Esophagus muscularis mucosa (tissue), 3 donors: Measurements from ENCODE around the gene TMEM135.
"Not testable (repeated sequence)": the region's sequence is repeated elsewhere in the genome, so short reads cannot be mapped to it uniquely, and the experiment has no call there.

Source experiments
- POLR2A ChIP-seq: fragments of 450-650 bp; IDR thresholded peaks from one replicate; pipeline ENCODE4 v1.6.1; 2017; ENCODE audit warnings: antibody characterized with exemption, moderate library complexity, mild to moderate bottlenecking, low read depth
- POLR2AphosphoS5 ChIP-seq, 2 donors: sonication (generic); formaldehyde crosslinking; IDR thresholded peaks; one replicate each; pipeline ENCODE4 v1.6.1; 2017; ENCODE audit warnings: antibody characterized with exemption in 2 of 2
- TF ChIP-seq, protein P1 (sequence below), 3 experiments: fragments of 200-600 bp in 2 of 3; fragments of 450-650 bp in 1 of 3; sonication (generic) in 2 of 3; IDR thresholded peaks; one replicate each; pipeline ENCODE4 v1.5.1; 2017 to 2019; ENCODE audit warnings: antibody characterized with exemption in 3 of 3, mild to moderate bottlenecking in 2 of 3, moderate library complexity in 1 of 3

DNA sequence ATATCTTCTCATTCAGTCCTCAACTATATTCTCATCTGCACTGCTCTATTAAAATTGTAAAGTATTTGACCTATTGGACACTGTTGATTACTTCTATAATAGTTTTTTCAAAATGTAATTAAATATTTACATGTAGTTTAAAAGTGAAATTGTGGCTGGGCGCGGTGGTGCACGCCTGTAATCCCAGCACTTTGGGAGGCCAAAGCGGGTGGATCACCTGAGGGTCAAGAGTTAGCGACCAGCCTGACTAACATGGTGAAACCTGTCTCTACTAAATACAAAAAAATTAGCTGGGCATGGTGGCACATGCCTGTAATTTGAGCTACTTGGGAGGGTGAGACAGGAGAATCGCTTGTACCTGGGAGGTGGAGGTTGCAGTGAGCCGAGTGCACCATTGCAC lies 112.0 kb downstream of the TMEM135 start:
- TF ChIP-seq POLR2AphosphoS5 (IDR thresholded peaks at IDR 0.05); POLR2A: not testable (repeated sequence)
- TF ChIP-seq, protein P1, sequence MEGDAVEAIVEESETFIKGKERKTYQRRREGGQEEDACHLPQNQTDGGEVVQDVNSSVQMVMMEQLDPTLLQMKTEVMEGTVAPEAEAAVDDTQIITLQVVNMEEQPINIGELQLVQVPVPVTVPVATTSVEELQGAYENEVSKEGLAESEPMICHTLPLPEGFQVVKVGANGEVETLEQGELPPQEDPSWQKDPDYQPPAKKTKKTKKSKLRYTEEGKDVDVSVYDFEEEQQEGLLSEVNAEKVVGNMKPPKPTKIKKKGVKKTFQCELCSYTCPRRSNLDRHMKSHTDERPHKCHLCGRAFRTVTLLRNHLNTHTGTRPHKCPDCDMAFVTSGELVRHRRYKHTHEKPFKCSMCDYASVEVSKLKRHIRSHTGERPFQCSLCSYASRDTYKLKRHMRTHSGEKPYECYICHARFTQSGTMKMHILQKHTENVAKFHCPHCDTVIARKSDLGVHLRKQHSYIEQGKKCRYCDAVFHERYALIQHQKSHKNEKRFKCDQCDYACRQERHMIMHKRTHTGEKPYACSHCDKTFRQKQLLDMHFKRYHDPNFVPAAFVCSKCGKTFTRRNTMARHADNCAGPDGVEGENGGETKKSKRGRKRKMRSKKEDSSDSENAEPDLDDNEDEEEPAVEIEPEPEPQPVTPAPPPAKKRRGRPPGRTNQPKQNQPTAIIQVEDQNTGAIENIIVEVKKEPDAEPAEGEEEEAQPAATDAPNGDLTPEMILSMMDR (IDR thresholded peaks at IDR 0.05), result not testable (repeated sequence)
